Measurements from ENCODE around the gene UBA52.
A peak's percentile ranks its signal among the peaks of the same experiment; 100 is the strongest.
"Not testable (repeated sequence)": the region's sequence is repeated elsewhere in the genome, so short reads cannot be mapped to it uniquely, and the experiment has no call there.

UBA52 gene

GRCh38 chr19:18557411-18558201 lies 14.1 kb upstream of the UBA52 start, which contains the start of gene KXD1:
Gene KXD1, plus strand, starts transcription at chr19:18557870. Its CDS starts 4,187 bp downstream, at chr19:18562057.
- peak; percentile 97 for DNase-seq (ENCODE audit: low read depth in 2 of 2)

DNA sequence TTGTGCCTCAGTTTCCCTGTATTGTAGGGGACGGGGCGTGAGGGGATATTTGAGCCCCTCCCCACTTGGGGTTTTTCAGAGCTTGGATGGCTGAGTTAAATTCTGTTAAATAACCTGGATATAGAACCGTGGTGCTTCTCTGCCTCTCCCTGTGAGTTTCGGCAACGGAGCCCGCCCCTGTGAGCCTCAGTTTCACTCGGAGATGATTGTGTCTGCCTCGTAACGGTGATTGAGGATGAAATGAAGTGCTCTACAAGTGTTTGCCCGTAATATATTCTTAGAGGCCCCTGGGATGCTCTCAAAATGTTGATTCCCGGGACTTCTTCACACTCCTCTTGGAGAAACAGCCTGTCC lies 13.5 kb upstream of the UBA52 start:
- DNase-seq (ENCODE audit: low read depth in 2 of 2): no peak

DNA sequence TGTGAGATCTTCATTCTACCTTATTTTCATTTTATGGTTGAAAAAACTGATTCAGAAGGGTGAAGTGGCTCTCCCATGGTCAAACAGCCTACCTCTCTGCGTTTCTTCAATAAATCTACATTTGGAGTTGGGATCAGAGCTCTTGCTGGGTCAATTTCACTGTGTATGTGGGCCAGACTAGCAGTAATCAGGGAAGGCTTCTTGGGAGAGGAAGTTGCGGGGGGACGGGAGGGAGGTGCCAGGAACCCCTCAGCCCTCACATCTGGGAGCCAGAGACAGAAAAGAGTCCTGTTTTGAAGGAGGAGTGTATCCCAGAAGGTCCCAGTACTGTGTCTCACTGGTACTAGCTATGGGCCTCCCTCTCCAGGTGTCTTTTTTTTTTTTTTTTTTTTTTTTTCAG lies 13.1 kb upstream of the UBA52 start:
- DNase-seq (ENCODE audit: low read depth in 2 of 2): no peak

GRCh38 chr19:18559685-18560084 lies 12.0 kb upstream of the UBA52 start:
- DNase-seq (ENCODE audit: low read depth in 2 of 2): no peak

DNA sequence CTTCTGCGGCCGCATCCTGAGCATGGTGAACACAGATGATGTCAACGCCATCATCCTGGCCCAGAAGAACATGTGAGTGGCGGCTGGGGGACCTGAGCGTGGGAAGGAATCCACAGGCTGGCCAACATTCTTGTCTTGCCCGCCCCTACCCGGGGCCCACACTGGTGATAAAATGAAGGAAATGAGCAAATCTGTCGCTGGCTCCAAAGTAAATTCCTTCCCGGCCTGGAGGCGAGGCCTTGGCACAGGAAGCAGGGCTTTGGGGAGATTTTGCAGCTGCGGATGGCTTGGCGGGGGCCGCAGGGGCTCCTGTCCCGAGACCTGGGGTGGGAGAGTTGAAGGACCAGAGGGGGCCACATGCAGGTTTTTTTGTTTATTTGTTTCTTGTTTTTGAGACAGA lies 9.6 kb upstream of the UBA52 start:
- no peak for DNase-seq (ENCODE audit: low read depth in 2 of 2)

- DNase-seq (ENCODE audit: low read depth in 2 of 2): no peak
Measured at GRCh38 chr19:18566953-18567352, 4.7 kb upstream of the UBA52 start.

- no peak for DNase-seq (ENCODE audit: low read depth in 2 of 2)
Measured at GRCh38 chr19:18568367-18568766, 3.3 kb upstream of the UBA52 start.

DNA sequence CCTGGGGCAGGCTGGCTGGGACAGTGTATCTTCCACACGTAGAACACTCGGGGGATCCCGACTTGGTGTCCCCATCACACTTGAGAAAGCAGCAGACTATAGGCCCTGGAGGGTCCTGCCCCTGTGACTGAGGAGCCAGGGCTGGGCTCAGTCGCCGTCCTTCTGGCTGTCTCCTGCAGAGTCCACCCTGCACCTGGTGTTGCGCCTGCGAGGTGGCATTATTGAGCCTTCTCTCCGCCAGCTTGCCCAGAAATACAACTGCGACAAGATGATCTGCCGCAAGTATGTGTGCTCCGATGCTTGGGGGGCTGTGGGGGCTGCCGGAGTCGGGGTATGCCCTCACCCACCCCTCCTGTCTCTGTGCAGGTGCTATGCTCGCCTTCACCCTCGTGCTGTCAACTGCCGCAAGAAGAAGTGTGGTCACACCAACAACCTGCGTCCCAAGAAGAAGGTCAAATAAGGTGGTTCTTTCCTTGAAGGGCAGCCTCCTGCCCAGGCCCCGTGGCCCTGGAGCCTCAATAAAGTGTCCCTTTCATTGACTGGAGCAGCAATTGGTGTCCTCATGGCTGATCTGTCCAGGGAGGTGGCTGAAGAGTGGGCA lies 3.1 kb downstream of the UBA52 start:
- no peak for DNase-seq (ENCODE audit: low read depth in 2 of 2)

GRCh38 chr19:18576383-18576782 lies 4.7 kb downstream of the UBA52 start:
- no peak for DNase-seq (ENCODE audit: low read depth in 2 of 2)

GRCh38 chr19:18577365-18577914 lies 5.8 kb downstream of the UBA52 start:
- no peak for DNase-seq (ENCODE audit: low read depth in 2 of 2)

DNA sequence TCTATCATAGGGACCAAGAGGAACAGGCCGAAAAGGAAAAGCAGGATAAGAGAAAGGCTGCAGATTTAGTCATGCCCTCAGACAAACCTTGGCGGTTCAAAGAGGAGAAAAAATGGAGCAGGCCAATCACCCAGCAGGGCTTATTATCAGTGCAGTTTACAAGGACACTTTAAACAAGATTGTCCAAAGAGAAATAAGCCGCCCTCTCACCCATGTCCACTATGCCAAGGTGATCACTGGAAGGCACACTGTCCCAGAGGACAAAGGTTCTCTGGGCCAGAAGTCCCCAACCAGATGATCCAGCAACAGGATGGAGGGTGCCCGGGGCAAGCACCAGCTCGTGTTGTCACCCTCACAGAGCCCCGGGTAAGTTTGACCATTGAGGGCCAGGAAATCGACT lies 8.7 kb downstream of the UBA52 start:
- no peak for DNase-seq (ENCODE audit: low read depth in 2 of 2)

GRCh38 chr19:18586306-18586705 lies 14.6 kb downstream of the UBA52 start:
- no peak for DNase-seq (ENCODE audit: low read depth in 2 of 2)

DNA sequence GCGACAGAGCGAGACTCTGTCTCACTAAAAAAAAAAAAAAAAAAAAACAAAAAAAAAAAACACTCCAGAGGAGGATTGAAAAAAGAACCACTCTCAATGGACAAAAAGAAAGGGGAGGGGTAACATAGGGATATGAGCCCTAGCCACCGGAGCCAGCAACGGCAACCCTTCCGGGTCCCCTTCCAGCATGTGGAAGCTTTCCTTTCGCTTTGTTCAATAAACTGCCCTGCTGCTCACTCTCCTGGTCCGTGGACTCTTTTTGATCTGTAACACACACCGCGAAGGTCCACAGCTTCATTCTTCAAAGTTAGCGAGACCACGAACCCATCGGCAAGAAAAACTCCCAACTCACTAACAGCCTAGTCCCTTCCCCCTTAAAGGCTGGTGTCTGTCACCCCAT lies 15.9 kb downstream of the UBA52 start:
- DNase-seq (ENCODE audit: low read depth in 2 of 2): no peak

DNA sequence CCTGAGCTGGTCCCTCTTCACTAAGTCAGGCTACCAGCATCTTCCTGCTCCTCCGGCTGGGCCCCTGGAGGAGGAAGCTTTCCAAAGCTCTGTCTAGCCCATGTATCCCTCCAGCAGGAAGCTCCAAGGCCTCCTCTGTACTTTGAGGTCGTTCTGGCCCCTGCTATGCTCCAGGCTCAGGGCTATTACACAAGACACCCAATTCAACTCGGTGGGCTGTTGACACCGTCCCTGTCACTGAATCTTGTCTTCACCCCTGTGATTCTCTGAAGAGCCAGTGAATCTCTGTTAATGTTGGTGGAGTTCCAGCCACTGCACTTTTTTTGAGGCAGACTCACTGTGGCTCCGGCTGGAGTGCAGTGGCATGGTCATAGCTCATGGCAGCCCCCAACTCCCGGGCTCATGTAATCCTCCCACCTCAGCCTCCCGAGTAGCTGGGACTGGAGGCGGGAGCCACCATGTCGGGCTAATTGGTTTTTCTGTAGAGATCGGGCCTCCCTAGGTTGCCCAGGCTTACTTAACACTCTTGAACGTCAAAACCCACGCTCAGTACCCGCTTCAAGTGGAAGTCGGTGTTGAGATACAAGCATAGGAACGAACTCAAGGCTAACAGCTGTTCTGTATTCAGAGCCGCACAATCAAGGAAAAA lies 16.4 kb downstream of the UBA52 start:
- no peak for DNase-seq (ENCODE audit: low read depth in 2 of 2)

GRCh38 chr19:18588611-18589379 lies 17.1 kb downstream of the UBA52 start, which contains the start of gene REX1BD:
Gene REX1BD, plus strand, starts transcription at chr19:18588798. Its CDS starts 4 bp downstream, at chr19:18588802.
- DNase-seq (ENCODE audit: low read depth in 2 of 2): peak; percentile 84 to 86

- peak; percentile 51 to 60 for DNase-seq (ENCODE audit: low read depth in 2 of 2)
Measured at GRCh38 chr19:18589380-18590272, 18.0 kb downstream of the UBA52 start.

- DNase-seq (ENCODE audit: low read depth in 2 of 2): no peak
Measured at GRCh38 chr19:18590273-18591272, 18.9 kb downstream of the UBA52 start.

GRCh38 chr19:18591735-18592385 lies 20.2 kb downstream of the UBA52 start:
- DNase-seq (ENCODE audit: low read depth in 2 of 2): no peak

DNA sequence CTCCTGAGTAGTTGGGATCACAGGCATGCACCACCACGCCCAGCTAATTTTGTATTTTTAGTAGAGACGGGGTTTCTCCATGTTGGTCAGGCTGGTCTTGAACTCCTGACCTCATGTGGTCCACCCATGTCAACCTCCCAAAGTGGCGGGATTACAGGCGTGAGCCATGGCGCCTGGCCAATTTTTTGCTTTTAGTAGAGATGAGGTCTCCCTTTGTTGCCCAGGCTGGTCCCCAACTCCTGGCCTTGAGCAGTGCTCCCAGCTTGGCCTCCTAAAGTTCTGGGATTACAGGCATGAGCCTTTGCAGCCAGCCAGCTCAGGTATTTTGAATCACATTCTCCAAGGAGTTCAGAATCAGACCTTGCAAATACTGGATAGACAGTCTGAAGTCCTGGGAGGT lies 21.1 kb downstream of the UBA52 start:
- DNase-seq (ENCODE audit: low read depth in 2 of 2): not testable (repeated sequence)
